Upper lobe of right lung (tissue), 1 donor: ENCODE results near the gene HMGXB4. TPM values are rescaled to one million over a fixed set of nuclear protein-coding genes. Genes with fewer than 3 reads are reported as not detected.
A peak's percentile ranks its signal among the peaks of the same experiment; 100 is the strongest.

ENCODE experiments used
- ATAC-seq: fragments of 200-7000 bp; cut with Tn5 transposase; one replicate; pipeline ENCODE4 v1.9.1; 2020; ENCODE audit warnings: mild to moderate bottlenecking, moderate library complexity
- DNase-seq: peaks from one replicate; pipeline ENCODE4 v3.0.0-alpha.2; 2020
- H3K27ac ChIP-seq: fragments of 200-600 bp; one replicate; pipeline ENCODE4 v1.8.0; 2022
- H3K27me3 ChIP-seq: fragments of 200-600 bp; one replicate; pipeline ENCODE4 v1.8.0; 2022; ENCODE audit warnings: mild to moderate bottlenecking
- H3K36me3 ChIP-seq: fragments of 200-600 bp; one replicate; pipeline ENCODE4 v1.8.0; 2022
- H3K4me1 ChIP-seq: fragments of 200-600 bp; one replicate; pipeline ENCODE4 v1.8.0; 2022
- H3K4me3 ChIP-seq: fragments of 200-600 bp; one replicate; pipeline ENCODE4 v1.8.0; 2022; ENCODE audit warnings: mild to moderate bottlenecking
- H3K9me3 ChIP-seq: fragments of 200-600 bp; one replicate; pipeline ENCODE4 v1.8.0; 2022
- CTCF ChIP-seq: fragments of 200-600 bp; IDR thresholded peaks from one replicate; pipeline ENCODE4 v1.8.0; 2022; ENCODE audit warnings: antibody characterized with exemption
- intact Hi-C: fragments of 100-400 bp; cut with DNase I; formaldehyde crosslinking; loops from one replicate; pipeline ENCODE4 v1.11.0; 2022
- total RNA-seq: library from RNA; stranded (reverse); fragmentation: NEBNext Ultra II Directional; extraction: Animal tissue kit (Norgen Biotek cat#: 25700); gene quantifications from one replicate; pipeline ENCODE4 v1.2.1, GENCODE V29; 2021
- donor health status: DM: no; HTN: yes; CAD: no; lungs with severe emphysema.

The HMGXB4 gene
- total RNA-seq, 1 donor from 2014 or later: 17.5 TPM

DNA sequence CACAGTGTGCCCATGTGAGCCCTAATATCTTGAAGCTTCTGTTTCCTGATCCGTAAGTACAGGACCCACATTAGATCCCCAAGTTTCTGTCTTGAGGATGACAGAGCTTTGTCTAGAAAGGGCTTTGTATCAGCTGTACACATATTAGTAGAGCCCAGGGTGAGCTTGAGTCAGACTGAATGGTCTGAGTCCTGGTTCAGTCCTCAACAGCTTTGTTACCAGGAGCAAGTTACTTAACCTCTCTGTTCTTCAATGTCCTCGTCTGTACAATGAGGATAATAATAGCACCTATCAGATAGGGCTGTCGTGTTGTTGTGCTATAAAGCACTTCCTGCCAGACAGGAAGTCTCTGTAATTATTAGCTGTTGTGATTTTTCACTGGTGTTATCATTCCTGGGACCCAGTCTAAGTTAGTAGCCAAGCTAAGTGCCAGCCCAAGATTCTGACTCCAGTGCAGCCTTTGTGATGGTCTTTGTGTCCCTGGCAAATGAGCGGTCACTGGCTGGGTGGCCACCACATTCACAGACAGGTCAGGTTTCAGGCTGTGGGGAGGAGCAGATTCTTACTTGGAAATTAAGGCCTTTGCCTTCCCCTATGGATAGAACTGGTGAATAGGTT lies 49.2 kb downstream of the HMGXB4 start:
- intact Hi-C loops: no loop called here
- peak; percentile 19 for DNase-seq
- H3K4me3 ChIP-seq: no peak overlapping the region
- H3K9me3 ChIP-seq: no peaks in the 10 kb centered on the region
- no peak for ATAC-seq
- no peak for TF ChIP-seq CTCF
- peaks cover 42% of the 10 kb centered on the region for H3K4me1 ChIP-seq
- no peaks in the 10 kb centered on the region for H3K27me3 ChIP-seq
- peaks cover 12% of the 10 kb centered on the region for H3K36me3 ChIP-seq
- H3K27ac ChIP-seq: no peak overlapping the region

GRCh38 chr22:35307372-35307771 lies 50.1 kb downstream of the HMGXB4 start:
- H3K4me1 ChIP-seq: peaks cover 41% of the 10 kb centered on the region
- intact Hi-C loops: no loop called here

GRCh38 chr22:35307892-35308291 lies 50.6 kb downstream of the HMGXB4 start:
- no peak overlapping the region for H3K27ac ChIP-seq
- peak; percentile 10 for DNase-seq
- no peak for TF ChIP-seq CTCF
- H3K27me3 ChIP-seq: no peaks in the 10 kb centered on the region
- H3K4me1 ChIP-seq: peaks cover 45% of the 10 kb centered on the region
- no peak overlapping the region for H3K4me3 ChIP-seq
- peaks cover 12% of the 10 kb centered on the region for H3K36me3 ChIP-seq
- intact Hi-C loops: no loop called here
- ATAC-seq: no peak
- H3K9me3 ChIP-seq: no peaks in the 10 kb centered on the region

More at GRCh38 chr22:35307372-35307771, 50.1 kb downstream of the HMGXB4 start:
- no peaks in the 10 kb centered on the region for H3K27me3 ChIP-seq
- H3K27ac ChIP-seq: no peak overlapping the region
- H3K4me3 ChIP-seq: no peak overlapping the region
- peaks cover 12% of the 10 kb centered on the region for H3K36me3 ChIP-seq
- ATAC-seq: no peak
- no peak for TF ChIP-seq CTCF
- H3K9me3 ChIP-seq: no peaks in the 10 kb centered on the region
- peak; percentile 41 for DNase-seq

DNA sequence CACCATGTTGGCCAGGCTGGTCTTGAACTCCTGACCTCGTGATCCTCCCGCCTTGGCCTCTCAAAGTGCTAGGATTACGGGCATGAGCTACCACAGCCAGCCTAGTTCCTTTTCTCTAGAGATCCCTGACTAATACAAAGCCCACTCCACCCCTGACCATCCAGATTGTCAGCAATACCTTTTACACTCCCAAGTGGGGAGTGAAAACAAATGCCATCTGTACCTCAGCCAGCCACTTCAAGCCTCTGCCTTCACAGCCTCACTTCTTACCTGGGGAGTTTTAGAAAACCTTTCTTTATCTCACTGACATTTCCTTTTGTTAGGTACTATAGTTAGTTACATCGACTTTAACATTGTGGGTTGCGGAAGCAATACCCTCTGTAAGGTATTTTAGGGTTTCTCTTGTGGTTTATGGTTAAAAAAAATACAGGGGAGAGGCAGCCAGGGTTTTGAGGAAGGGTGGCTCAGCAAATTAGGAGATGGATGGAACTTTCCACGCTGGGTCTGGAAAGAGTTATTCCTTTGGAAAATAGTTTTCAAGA lies 51.3 kb downstream of the HMGXB4 start:
- no peaks in the 10 kb centered on the region for H3K9me3 ChIP-seq

DNA sequence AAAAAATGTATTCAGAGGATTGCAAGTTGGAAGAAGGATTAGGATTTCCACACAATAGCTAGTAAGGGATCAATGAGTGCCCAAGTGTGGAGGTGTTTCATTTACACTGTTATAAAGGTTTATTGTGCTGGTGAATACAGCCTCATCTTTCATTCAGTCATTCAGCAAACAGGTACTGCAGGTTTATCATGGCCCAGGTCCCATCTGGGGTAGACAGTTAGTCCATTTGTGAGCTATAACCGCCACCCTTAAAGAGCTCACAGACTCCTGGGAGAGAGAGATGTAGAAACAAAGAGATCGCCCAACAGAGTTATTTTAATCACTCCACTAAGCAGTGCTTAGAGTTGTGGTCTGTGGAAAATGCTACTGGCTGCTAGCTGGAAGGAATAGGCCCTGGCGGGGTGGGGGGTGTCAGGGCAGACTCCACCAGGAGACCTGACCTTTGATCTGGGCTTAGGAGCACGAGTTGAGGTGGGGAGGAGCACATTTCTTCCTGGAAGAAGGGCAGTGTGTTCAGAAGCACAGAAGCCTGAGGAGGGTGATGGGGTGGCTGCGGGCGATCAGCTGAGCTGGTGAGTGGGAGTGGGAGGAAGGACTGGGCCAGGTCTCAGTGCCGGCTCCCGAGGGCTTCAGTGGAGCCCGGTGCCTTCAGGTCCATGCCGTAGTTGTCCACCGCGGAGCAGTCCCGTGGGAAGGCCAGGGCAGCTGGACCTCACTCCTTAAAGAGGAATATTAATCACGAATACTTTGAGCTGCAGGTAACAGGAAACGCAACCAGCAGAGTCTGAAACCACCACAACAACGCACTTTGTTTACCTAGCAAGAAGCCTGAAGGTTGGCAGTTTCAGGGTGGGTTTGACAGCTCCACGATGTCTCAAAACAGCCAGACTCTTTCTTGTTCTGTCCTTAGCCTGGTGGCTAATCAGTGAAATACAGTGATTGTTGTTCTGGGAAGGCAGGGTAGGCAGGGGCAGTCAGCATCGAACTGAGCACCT lies 53.6 kb downstream of the HMGXB4 start:
- no peaks in the 10 kb centered on the region for H3K27me3 ChIP-seq
- intact Hi-C loops: no loop called here
- no peak overlapping the region for H3K4me3 ChIP-seq
- H3K4me1 ChIP-seq: peaks cover 63% of the 10 kb centered on the region
- TF ChIP-seq CTCF: no peak
- DNase-seq: peak; percentile 56
- peaks cover 6% of the 10 kb centered on the region for H3K36me3 ChIP-seq
- no peak for ATAC-seq
- H3K9me3 ChIP-seq: no peaks in the 10 kb centered on the region
- H3K27ac ChIP-seq: no peak overlapping the region

More for the DNA sequence above, 51.3 kb downstream of the HMGXB4 start:
- ATAC-seq: peak; percentile 14
- H3K4me3 ChIP-seq: no peak overlapping the region
- H3K36me3 ChIP-seq: peaks cover 12% of the 10 kb centered on the region
- H3K27ac ChIP-seq: no peak overlapping the region
- peak; percentile 23 for DNase-seq
- H3K27me3 ChIP-seq: no peaks in the 10 kb centered on the region
- TF ChIP-seq CTCF: no peak
- H3K4me1 ChIP-seq: peaks cover 48% of the 10 kb centered on the region
- intact Hi-C loops: no loop called here
